Upper lobe of left lung (tissue), 6 donors: ENCODE results near the gene H6PD. TPM values are rescaled to one million over a fixed set of nuclear protein-coding genes. Genes with fewer than 3 reads are reported as not detected.

ENCODE experiments used
- ATAC-seq, 2 donors: fragments of 200-7000 bp; cut with Tn5 transposase; one replicate each; pipeline ENCODE4 v1.9.1; 2022; ENCODE audit warnings: mild to moderate bottlenecking in 2 of 2, moderate library complexity in 2 of 2; ENCODE audit not compliant: low FRiP score in 2 of 2
- DNase-seq, 2 donors: peaks; one replicate each; pipeline ENCODE4 v3.0.0-alpha.2; 2019 to 2020
- H3K27ac ChIP-seq, 4 donors: fragments of 200-600 bp; sonication (generic); one replicate each; pipeline ENCODE4 v1.5.1; 2016 to 2019
- H3K27me3 ChIP-seq, 4 donors: fragments of 200-600 bp; sonication (generic); one replicate each; pipeline ENCODE4 v1.5.1; 2017 to 2019
- H3K36me3 ChIP-seq, 4 donors: fragments of 200-600 bp; sonication (generic); one replicate each; pipeline ENCODE4 v1.5.1; 2016 to 2019
- H3K4me1 ChIP-seq, 4 donors: fragments of 200-600 bp; sonication (generic); one replicate each; pipeline ENCODE4 v1.5.1; 2018 to 2019
- H3K4me3 ChIP-seq, 4 donors: fragments of 200-600 bp; sonication (generic); one replicate each; pipeline ENCODE4 v1.5.1; 2017 to 2019; ENCODE audit warnings: mild to moderate bottlenecking in 2 of 4, moderate library complexity in 1 of 4
- H3K9me3 ChIP-seq, 4 donors: fragments of 200-600 bp; sonication (generic); one replicate each; pipeline ENCODE4 v1.5.1; 2018 to 2019
- EP300 ChIP-seq, 4 donors: sonication (generic); formaldehyde crosslinking; IDR thresholded peaks; one replicate each; pipeline ENCODE4 v1.5.1; 2017; ENCODE audit warnings: antibody characterized with exemption in 4 of 4, control low read depth in 2 of 4
- POLR2A ChIP-seq, 4 donors: fragments of 450-650 bp; IDR thresholded peaks; one replicate each; pipeline ENCODE4 v1.5.1; 2016 to 2017; ENCODE audit warnings: antibody characterized with exemption in 4 of 4, mild to moderate bottlenecking in 2 of 4
- POLR2AphosphoS5 ChIP-seq, 2 donors: sonication (generic); formaldehyde crosslinking; IDR thresholded peaks; one replicate each; pipeline ENCODE4 v1.5.1; 2017; ENCODE audit warnings: antibody characterized with exemption in 2 of 2
- WGBS, 2 donors: methylation state at CpG; one replicate each; pipeline ENCODE4 v1.1.5; 2017 to 2018; 5-methylcytosine and 5-hydroxymethylcytosine counted together
- total RNA-seq, 6 donors: library from RNA; depleted of rRNA in 4 of 6; stranded (reverse); fragments of >200 nt in 4 of 6; gene quantifications; one replicate each; pipeline versions ENCODE4 v1.1.0 to v1.2.1, GENCODE V29; 2016 to 2021
- TF ChIP-seq, protein P1 (sequence below), 6 experiments: fragments of 450-650 bp in 4 of 6; fragments of 200-600 bp in 2 of 6; sonication (generic) in 2 of 6; IDR thresholded peaks; one replicate each; pipeline ENCODE4 v1.5.1; 2016 to 2019; ENCODE audit warnings: antibody characterized with exemption in 6 of 6
- donor health status: DM: no; HTN: no; CAD: no; lungs with moderate emphysema.
- donor health status: DM: no; HTN: yes; CAD: no; lungs with severe emphysema.

The H6PD gene
- total RNA-seq, 6 donors from 2014 or later: 36.7 to 57.0 (median 44.5) TPM

DNA sequence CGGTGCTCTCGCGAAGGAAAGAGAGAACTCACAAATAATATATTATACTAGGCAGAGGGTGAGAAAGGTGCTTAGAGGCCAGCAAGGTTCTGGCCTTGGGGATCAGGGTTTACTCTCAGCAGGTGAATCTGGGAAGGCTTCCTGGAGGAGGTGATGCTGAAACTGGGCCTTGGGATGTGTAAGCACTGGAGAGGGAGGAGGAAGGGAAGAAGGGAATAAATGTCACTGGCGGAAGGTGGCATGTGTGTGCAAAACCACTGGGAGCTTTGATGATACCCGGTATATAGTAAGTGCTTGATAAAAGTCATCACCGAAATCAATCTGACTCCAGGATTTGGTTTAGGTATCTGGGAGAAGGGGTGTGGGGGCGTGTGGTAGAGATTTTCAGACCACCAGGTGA, 82.5 kb downstream of the H6PD start:
- ATAC-seq: no peak
- no peak for TF ChIP-seq POLR2A (IDR thresholded peaks at IDR 0.05)
- no peak for TF ChIP-seq EP300 (IDR thresholded peaks at IDR 0.05)
- TF ChIP-seq POLR2AphosphoS5 (IDR thresholded peaks at IDR 0.05): no peak
- TF ChIP-seq, protein P1, sequence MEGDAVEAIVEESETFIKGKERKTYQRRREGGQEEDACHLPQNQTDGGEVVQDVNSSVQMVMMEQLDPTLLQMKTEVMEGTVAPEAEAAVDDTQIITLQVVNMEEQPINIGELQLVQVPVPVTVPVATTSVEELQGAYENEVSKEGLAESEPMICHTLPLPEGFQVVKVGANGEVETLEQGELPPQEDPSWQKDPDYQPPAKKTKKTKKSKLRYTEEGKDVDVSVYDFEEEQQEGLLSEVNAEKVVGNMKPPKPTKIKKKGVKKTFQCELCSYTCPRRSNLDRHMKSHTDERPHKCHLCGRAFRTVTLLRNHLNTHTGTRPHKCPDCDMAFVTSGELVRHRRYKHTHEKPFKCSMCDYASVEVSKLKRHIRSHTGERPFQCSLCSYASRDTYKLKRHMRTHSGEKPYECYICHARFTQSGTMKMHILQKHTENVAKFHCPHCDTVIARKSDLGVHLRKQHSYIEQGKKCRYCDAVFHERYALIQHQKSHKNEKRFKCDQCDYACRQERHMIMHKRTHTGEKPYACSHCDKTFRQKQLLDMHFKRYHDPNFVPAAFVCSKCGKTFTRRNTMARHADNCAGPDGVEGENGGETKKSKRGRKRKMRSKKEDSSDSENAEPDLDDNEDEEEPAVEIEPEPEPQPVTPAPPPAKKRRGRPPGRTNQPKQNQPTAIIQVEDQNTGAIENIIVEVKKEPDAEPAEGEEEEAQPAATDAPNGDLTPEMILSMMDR (IDR thresholded peaks at IDR 0.05): no peak
- Histone ChIP-seq H3K27me3 (no peaks in the 10 kb centered on the region), H3K4me1 (peaks cover 4 to 69% (median 26%) of the 10 kb centered on the region in 4 donors), H3K27ac (no peak overlapping the region), H3K9me3 (no peaks in the 10 kb centered on the region), H3K4me3 (no peak overlapping the region), H3K36me3 (peaks cover 0 to 3% (median 0%) of the 10 kb centered on the region in 4 donors)
- 92 to 95% methylated on average over 7 of the region's 7 CpGs for WGBS, 2 donors
- DNase-seq: no peak

DNA sequence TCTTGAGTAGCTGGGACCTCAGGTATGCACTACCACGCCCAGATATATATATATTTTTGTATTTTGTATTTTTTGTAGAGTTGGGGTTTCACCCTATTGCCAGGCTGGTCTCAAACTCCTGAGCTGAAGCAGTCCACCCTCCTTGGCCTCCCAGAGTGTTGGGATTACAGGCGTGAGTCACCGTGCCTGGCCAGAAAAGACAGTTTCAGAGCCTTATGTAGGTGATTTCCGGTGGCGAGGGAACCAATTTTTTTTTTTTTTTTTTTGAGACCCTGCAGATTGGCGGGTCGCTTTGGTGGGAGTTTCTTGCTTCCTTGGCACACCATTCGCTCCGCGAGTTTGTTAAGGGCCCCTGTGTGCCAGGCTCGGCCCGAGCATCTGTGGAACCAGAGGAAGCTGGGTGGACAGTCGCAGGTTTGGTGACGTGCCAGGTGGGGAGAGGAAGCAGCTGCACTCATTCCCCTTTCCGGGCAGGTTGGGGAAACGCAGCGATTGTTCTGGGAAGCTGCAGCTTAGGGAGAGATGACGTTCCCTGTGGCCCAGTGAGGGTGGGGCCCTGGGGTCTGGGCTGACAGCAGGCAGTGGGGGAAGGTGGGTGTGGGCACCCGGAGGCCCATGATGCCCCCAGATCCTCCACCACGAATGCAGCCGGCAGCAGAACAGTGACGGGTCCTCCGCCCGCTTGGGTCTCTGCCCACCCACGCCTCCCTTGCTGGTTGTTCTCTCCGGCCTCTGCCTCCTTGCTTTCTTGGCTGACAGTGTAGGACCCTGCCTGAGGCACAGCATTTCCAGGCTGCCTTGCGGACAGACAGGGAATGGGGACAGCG, 83.2 kb downstream of the H6PD start:
- H3K4me3 ChIP-seq: peak overlapping the region in 1 of 4 donors; percentile 5
- WGBS, 2 donors: 43 to 49% methylated on average over 27 to 28 of the region's 28 CpGs
- H3K27ac ChIP-seq: peak overlapping the region in 1 of 4 donors; percentile 32

DNA sequence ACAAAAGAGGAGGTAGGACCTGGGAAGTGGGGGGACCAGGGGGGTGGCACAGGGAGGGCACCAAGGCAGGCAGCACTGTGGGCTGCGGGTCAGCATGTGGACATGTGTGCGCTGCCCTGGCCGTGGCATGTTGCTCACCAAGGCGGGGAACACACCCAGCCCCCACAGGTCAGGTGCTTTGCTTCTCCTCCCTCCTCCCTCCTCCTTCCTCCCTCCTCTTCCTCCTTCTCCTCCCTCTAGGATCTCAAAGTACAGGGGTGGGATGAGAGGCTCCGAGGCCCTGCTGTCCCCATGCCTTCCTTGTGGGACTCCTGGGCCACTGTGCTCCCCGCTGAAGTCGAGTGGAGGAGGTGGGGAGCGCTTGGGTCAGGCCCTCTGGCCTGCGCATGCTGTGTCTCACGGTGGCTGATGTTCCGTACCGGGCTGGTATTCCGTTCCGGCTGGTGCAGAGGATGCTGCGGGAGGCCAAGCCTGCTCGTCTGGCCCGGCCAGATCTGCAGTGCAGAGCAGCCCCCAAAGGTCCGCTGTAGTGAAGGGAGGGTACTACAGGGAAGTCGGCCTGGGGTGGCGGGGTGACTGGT, 84.7 kb downstream of the H6PD start:
- ATAC-seq: no peak
- Histone ChIP-seq H3K4me1 (peaks cover 12 to 68% (median 29%) of the 10 kb centered on the region in 4 donors), H3K27ac (no peak overlapping the region), H3K36me3 (peaks cover 0 to 3% (median 0%) of the 10 kb centered on the region in 4 donors), H3K9me3 (no peaks in the 10 kb centered on the region), H3K27me3 (no peaks in the 10 kb centered on the region), H3K4me3 (no peak overlapping the region)
- TF ChIP-seq POLR2A (IDR thresholded peaks at IDR 0.05) (no peak), EP300 (IDR thresholded peaks at IDR 0.05) (no peak), POLR2AphosphoS5 (IDR thresholded peaks at IDR 0.05) (no peak)
- TF ChIP-seq, protein P1 (IDR thresholded peaks at IDR 0.05): no peak
- WGBS, 2 donors: 92 to 94% methylated on average over 6 to 20 of the region's 20 CpGs
- no peak for DNase-seq

More for the DNA sequence above, 83.2 kb downstream of the H6PD start:
- H3K9me3 ChIP-seq: no peaks in the 10 kb centered on the region
- peaks cover 0 to 3% (median 0%) of the 10 kb centered on the region in 4 donors for H3K36me3 ChIP-seq
- peak; percentile 16 to 31 for ATAC-seq
- peaks cover 11 to 76% (median 29%) of the 10 kb centered on the region in 4 donors for H3K4me1 ChIP-seq
- no peaks in the 10 kb centered on the region for H3K27me3 ChIP-seq
- no peak for DNase-seq
- TF ChIP-seq POLR2AphosphoS5 (IDR thresholded peaks at IDR 0.05): peak; percentile 72 to 92
- TF ChIP-seq POLR2A (IDR thresholded peaks at IDR 0.05): no peak
- TF ChIP-seq EP300 (IDR thresholded peaks at IDR 0.05): peak in 3 of 4 donors; percentile 80 to 90 (median 82)

DNA sequence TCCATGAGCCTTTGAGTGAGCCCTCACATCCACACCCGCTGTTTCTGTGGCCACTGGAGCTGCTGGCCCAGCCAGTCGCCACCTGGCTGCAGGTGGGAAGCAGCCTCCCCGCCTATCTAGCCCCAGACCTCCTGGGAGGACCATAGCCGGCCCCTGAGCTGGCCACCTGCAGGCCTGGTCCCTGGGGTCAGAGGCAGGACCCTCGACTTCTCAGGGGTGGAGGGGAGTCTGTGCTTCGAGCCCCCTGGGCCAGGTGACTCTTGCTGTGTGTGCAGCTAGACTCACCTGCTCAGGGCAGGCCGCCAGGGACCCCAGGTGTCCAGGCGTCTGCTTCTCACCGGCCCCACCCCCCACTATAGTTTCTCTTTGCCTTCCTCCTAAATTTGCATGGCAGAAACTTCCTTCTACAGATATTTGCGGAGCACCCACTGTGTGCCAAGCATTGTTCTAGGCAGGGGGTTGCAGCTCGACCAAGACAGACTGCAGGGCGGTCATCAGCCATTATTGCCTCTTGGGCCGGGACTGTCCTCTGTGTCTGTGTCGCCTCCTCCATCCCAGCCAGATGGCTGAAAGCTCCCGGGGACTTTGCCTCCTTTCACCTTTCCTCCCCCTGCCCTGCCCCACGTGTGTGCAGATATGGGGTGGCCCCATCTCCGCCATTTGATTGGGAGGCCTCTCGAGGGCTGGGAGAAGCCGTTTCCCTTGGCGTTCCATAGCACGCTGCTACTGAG, 85.4 kb downstream of the H6PD start:
- H3K4me1 ChIP-seq: peaks cover 12 to 62% (median 28%) of the 10 kb centered on the region in 4 donors
- TF ChIP-seq EP300 (IDR thresholded peaks at IDR 0.05): no peak

More for the DNA sequence above, 85.4 kb downstream of the H6PD start:
- DNase-seq: no peak
- peaks cover 0 to 3% (median 0%) of the 10 kb centered on the region in 4 donors for H3K36me3 ChIP-seq
- H3K9me3 ChIP-seq: no peaks in the 10 kb centered on the region
- no peak overlapping the region for H3K4me3 ChIP-seq
- H3K27ac ChIP-seq: no peak overlapping the region
- WGBS, 2 donors: 90 to 92% methylated on average over 9 to 21 of the region's 21 CpGs
- ATAC-seq: no peak
- no peaks in the 10 kb centered on the region for H3K27me3 ChIP-seq

Other genes starting within 250 kb of the H6PD start
- not detected for gene SLC2A7, start 208.4 kb upstream of the H6PD start, total RNA-seq
- gene SLC2A5, start 165.1 kb upstream of the H6PD start, total RNA-seq: 10 to 100 TPM in 1 of 6 donors, 1 to 10 TPM in 2, under 1 TPM in 3; 0.30 to 11.5 (median 1.2) TPM
- gene GPR157, start 105.7 kb upstream of the H6PD start, total RNA-seq: 10 to 100 TPM; 12.0 to 26.5 (median 16.7) TPM
- gene SPSB1, start 58.1 kb downstream of the H6PD start, total RNA-seq: 10 to 100 TPM; 21.0 to 49.1 (median 30.3) TPM